ENCODE data around the gene TBC1D3B.
"Not testable (repeated sequence)": the region's sequence is repeated elsewhere in the genome, so short reads cannot be mapped to it uniquely, and the experiment has no call there.

Gene TBC1D3B

GRCh38 chr17:36127911-36128310 is 48.5 kb downstream of the TBC1D3B start:
- no peak overlapping the region for H3K4me3 ChIP-seq (IDR thresholded peaks at IDR 0.05; ENCODE audit: insufficient read depth, low read depth, low read length)
- no peak overlapping the region for H2AFZ ChIP-seq (ENCODE audit: low read depth)
- no peak overlapping the region for H3K4me2 ChIP-seq
- H3K9ac ChIP-seq: no peak overlapping the region
- H4K20me1 ChIP-seq (ENCODE audit: insufficient read depth): no peaks in the 10 kb centered on the region
- TF ChIP-seq CTCF (conservative IDR thresholded peaks at IDR 0.05; ENCODE audit: low read depth, low read length): no peak
- no peaks in the 10 kb centered on the region for H3K4me1 ChIP-seq (ENCODE audit: low read depth, poor library complexity, severe bottlenecking)
- no peaks in the 10 kb centered on the region for H3K27me3 ChIP-seq (ENCODE audit: insufficient read depth, low read depth)
- H3K36me3 ChIP-seq (ENCODE audit: insufficient read depth): no peaks in the 10 kb centered on the region
- H3K27ac ChIP-seq: no peak overlapping the region
- H3K79me2 ChIP-seq (ENCODE audit: insufficient read depth, low read depth): no peaks in the 10 kb centered on the region

- Histone ChIP-seq H3K4me3 (IDR thresholded peaks at IDR 0.05; ENCODE audit: insufficient read depth, low read depth, low read length) (no peak overlapping the region), H3K4me1 (ENCODE audit: low read depth, poor library complexity, severe bottlenecking) (no peaks in the 10 kb centered on the region), H3K27me3 (ENCODE audit: insufficient read depth, low read depth) (no peaks in the 10 kb centered on the region), H3K79me2 (ENCODE audit: insufficient read depth, low read depth) (no peaks in the 10 kb centered on the region), H3K27ac (no peak overlapping the region), H3K9ac (no peak overlapping the region), H3K4me2 (no peak overlapping the region), H3K36me3 (ENCODE audit: insufficient read depth) (no peaks in the 10 kb centered on the region), H4K20me1 (ENCODE audit: insufficient read depth) (no peaks in the 10 kb centered on the region), H2AFZ (ENCODE audit: low read depth) (no peak overlapping the region)
- no peak for TF ChIP-seq CTCF (conservative IDR thresholded peaks at IDR 0.05; ENCODE audit: low read depth, low read length)
These were observed 49.1 kb downstream of the TBC1D3B start for GRCh38 chr17:36127199-36127893.

GRCh38 chr17:36124879-36125824 is 51.3 kb downstream of the TBC1D3B start:
- 0 out of 2 replicates have a peak, but pooled peaks have one; percentile 23 for TF ChIP-seq CTCF (conservative IDR thresholded peaks at IDR 0.05; ENCODE audit: low read depth, low read length)
- Histone ChIP-seq H3K36me3 (ENCODE audit: insufficient read depth) (no peaks in the 10 kb centered on the region), H3K9ac (no peak overlapping the region), H3K27me3 (ENCODE audit: insufficient read depth, low read depth) (no peaks in the 10 kb centered on the region), H3K79me2 (ENCODE audit: insufficient read depth, low read depth) (no peaks in the 10 kb centered on the region), H3K27ac (no peak overlapping the region), H3K4me3 (IDR thresholded peaks at IDR 0.05; ENCODE audit: insufficient read depth, low read depth, low read length) (no peak overlapping the region), H2AFZ (ENCODE audit: low read depth) (no peak overlapping the region), H3K4me2 (no peak overlapping the region), H3K4me1 (ENCODE audit: low read depth, poor library complexity, severe bottlenecking) (no peaks in the 10 kb centered on the region), H4K20me1 (ENCODE audit: insufficient read depth) (no peaks in the 10 kb centered on the region)

- H3K4me1 ChIP-seq (ENCODE audit: low read depth, poor library complexity, severe bottlenecking): peaks cover 9% of the 10 kb centered on the region
- H2AFZ ChIP-seq (ENCODE audit: low read depth): no peak overlapping the region
- H3K4me2 ChIP-seq: no peak overlapping the region
- H4K20me1 ChIP-seq (ENCODE audit: insufficient read depth): no peaks in the 10 kb centered on the region
- no peak for TF ChIP-seq CTCF (conservative IDR thresholded peaks at IDR 0.05; ENCODE audit: low read depth, low read length)
- H3K4me3 ChIP-seq (IDR thresholded peaks at IDR 0.05; ENCODE audit: insufficient read depth, low read depth, low read length): no peak overlapping the region
- H3K27me3 ChIP-seq (ENCODE audit: insufficient read depth, low read depth): no peaks in the 10 kb centered on the region
- no peak overlapping the region for H3K27ac ChIP-seq
- H3K9ac ChIP-seq: no peak overlapping the region
- H3K36me3 ChIP-seq (ENCODE audit: insufficient read depth): no peaks in the 10 kb centered on the region
- no peaks in the 10 kb centered on the region for H3K79me2 ChIP-seq (ENCODE audit: insufficient read depth, low read depth)
These were observed 53.0 kb downstream of the TBC1D3B start for GRCh38 chr17:36123431-36123830.

- not testable (repeated sequence) for H3K27me3 ChIP-seq (ENCODE audit: insufficient read depth, low read depth); H3K79me2 ChIP-seq (ENCODE audit: insufficient read depth, low read depth); H3K4me2 ChIP-seq; H3K36me3 ChIP-seq (ENCODE audit: insufficient read depth); H3K4me3 ChIP-seq (IDR thresholded peaks at IDR 0.05; ENCODE audit: insufficient read depth, low read depth, low read length); H4K20me1 ChIP-seq (ENCODE audit: insufficient read depth); H2AFZ ChIP-seq (ENCODE audit: low read depth); H3K27ac ChIP-seq; H3K9ac ChIP-seq
- H3K4me1 ChIP-seq (ENCODE audit: low read depth, poor library complexity, severe bottlenecking): peaks cover 23% of the 10 kb centered on the region
These were observed 55.3 kb downstream of the TBC1D3B start for GRCh38 chr17:36121099-36121498.

Measured in KMS-11 (cell line).